Esophagus muscularis mucosa (tissue), 4 donors: ENCODE data around the gene GATA3. TPM values are rescaled to one million over a fixed set of nuclear protein-coding genes. Genes with fewer than 3 reads are reported as not detected.

Source experiments
- DNase-seq: peaks from one replicate; pipeline ENCODE4 v3.0.0-alpha.2; 2017; ENCODE audit errors: extremely low spot score
- H3K27ac ChIP-seq, 4 donors: fragments of 200-600 bp; sonication (generic); replicated peaks in 1 of 4; 1 replicate in 3 of 4; 2 replicates in 1 of 4; pipeline ENCODE4 v1.5.1; 2016 to 2019; ENCODE audit warnings: mild to moderate bottlenecking in 1 of 4
- H3K27me3 ChIP-seq, 4 donors: fragments of 200-600 bp; sonication (generic); one replicate each; pipeline versions ENCODE4 v1.5.1 to v1.6.0; 2016 to 2019
- H3K36me3 ChIP-seq, 4 donors: fragments of 200-600 bp; sonication (generic); one replicate each; pipeline ENCODE4 v1.5.1; 2016 to 2019
- H3K4me1 ChIP-seq, 4 donors: fragments of 200-600 bp; sonication (generic); one replicate each; pipeline ENCODE4 v1.5.1; 2016 to 2019
- H3K4me3 ChIP-seq, 4 donors: fragments of 200-600 bp; sonication (generic); 1 replicate in 2 of 4; 2 replicates in 2 of 4; pipeline ENCODE4 v1.5.1; 2016 to 2019; ENCODE audit warnings: mild to moderate bottlenecking in 4 of 4, moderate library complexity in 1 of 4
- H3K9me3 ChIP-seq, 4 donors: fragments of 200-600 bp; sonication (generic); 1 replicate in 3 of 4; 2 replicates in 1 of 4; pipeline ENCODE4 v1.5.1; 2016 to 2019
- CTCF ChIP-seq, 3 experiments: fragments of 200-600 bp in 2 of 3; fragments of 450-650 bp in 1 of 3; sonication (generic) in 2 of 3; IDR thresholded peaks; one replicate each; pipeline ENCODE4 v1.5.1; 2017 to 2019; ENCODE audit warnings: antibody characterized with exemption in 3 of 3, mild to moderate bottlenecking in 2 of 3, moderate library complexity in 1 of 3
- EP300 ChIP-seq: sonication (generic); formaldehyde crosslinking; IDR thresholded peaks from one replicate; pipeline ENCODE4 v1.6.1; 2017; ENCODE audit warnings: antibody characterized with exemption
- POLR2A ChIP-seq: fragments of 450-650 bp; IDR thresholded peaks from one replicate; pipeline ENCODE4 v1.6.1; 2017; ENCODE audit warnings: antibody characterized with exemption, moderate library complexity, mild to moderate bottlenecking, low read depth
- POLR2AphosphoS5 ChIP-seq, 2 donors: sonication (generic); formaldehyde crosslinking; IDR thresholded peaks; one replicate each; pipeline ENCODE4 v1.6.1; 2017; ENCODE audit warnings: antibody characterized with exemption in 2 of 2
- WGBS: methylation state at CpG from one replicate; pipeline ENCODE4 v1.1.5; 2018; 5-methylcytosine and 5-hydroxymethylcytosine counted together
- intact Hi-C: fragments of 100-400 bp; cut with DNase I; formaldehyde crosslinking; loops from one replicate; pipeline ENCODE4 v1.15.1; 2023
- total RNA-seq, 4 donors: library from RNA; depleted of rRNA; stranded (reverse); fragments of >200 nt; gene quantifications; one replicate each; pipeline versions ENCODE4 v1.1.0 to v1.2.1, GENCODE V29; 2016

GATA3 gene
- total RNA-seq, 4 donors from 2014 or later = 0.19 to 0.46 (median 0.33) TPM; not detected in 1

GRCh38 chr10:8124436-8124835 lies 69.9 kb downstream of the GATA3 start:
- Histone ChIP-seq H3K4me3 (no peak overlapping the region), H3K27me3 (no peaks in the 10 kb centered on the region), H3K4me1 (no peaks in the 10 kb centered on the region), H3K27ac (no peak overlapping the region), H3K9me3 (no peaks in the 10 kb centered on the region), H3K36me3 (no peaks in the 10 kb centered on the region)
- 91% methylated on average over 2 of the region's 2 CpGs for WGBS
- no peak for DNase-seq
- intact Hi-C loops = no loop called here
- no peak for TF ChIP-seq CTCF (IDR thresholded peaks at IDR 0.05)
- no peak for TF ChIP-seq POLR2AphosphoS5 (IDR thresholded peaks at IDR 0.05)
- TF ChIP-seq EP300 = no peak
- no peak for TF ChIP-seq POLR2A

Other genes with a start within 250 kb of the GATA3 start
- gene TAF3, start 236.2 kb upstream of the GATA3 start, total RNA-seq = 10 to 100 TPM in 3 of 4 donors, 1 to 10 TPM in 1; 8.8 to 11.2 (median 10.7) TPM